NCI-H82 (cell line): ENCODE measurements around the gene HOMER3.
A peak's percentile ranks its signal among the peaks of the same experiment; 100 is the strongest.

Source experiments
- DNase-seq: peaks from one replicate; lab custom pipeline; 2025; lab: John Stamatoyannopoulos, UW

Gene HOMER3

DNA sequence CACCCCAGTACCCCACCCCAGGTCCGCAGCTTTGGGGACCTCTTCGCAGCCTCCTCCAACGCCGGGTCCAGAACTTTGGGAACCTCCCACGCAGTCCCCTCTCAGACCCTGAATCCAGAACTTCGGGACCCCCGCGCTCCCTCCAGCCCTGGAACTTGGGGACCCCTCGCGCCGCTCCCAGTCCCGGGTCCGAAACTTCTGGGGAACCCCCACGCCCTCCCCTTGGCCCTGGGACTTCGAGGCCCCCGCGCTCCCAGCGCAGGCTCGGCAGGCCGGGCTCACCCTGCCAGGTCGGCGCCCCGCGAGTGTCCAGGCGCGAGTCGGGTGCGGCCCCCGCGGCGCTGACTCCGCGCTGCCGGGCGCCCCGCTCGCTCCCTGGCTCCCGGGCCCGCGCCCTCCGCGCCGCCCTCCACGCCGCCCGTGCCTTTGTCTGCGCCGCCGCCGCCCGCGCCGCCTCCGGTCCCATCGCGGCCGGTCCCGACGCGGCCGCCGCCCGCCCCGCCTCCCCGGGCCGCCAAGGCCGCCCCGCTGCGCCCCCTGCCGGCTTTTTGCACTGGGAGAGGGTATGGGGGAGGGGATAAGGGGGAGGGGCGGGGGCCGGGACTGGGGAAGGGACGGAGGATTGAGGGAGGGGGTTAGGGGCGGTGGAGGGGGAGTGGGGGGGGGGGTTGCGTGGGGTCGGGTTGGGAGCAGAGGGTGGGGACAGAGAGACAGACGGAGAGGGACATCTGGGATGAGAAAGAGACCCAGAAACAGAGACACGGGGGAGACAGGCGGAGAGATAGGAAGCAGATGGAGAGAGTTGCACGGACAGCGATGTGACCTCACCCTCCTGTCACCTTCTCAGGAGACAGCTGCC is at the start of gene HOMER3:
TSS of gene HOMER3 (minus strand) at position 449 of the 859 bp plus-strand sequence. CDS start 2,235 bp downstream, outside the sequence.
- DNase-seq = peak; percentile 92

DNA sequence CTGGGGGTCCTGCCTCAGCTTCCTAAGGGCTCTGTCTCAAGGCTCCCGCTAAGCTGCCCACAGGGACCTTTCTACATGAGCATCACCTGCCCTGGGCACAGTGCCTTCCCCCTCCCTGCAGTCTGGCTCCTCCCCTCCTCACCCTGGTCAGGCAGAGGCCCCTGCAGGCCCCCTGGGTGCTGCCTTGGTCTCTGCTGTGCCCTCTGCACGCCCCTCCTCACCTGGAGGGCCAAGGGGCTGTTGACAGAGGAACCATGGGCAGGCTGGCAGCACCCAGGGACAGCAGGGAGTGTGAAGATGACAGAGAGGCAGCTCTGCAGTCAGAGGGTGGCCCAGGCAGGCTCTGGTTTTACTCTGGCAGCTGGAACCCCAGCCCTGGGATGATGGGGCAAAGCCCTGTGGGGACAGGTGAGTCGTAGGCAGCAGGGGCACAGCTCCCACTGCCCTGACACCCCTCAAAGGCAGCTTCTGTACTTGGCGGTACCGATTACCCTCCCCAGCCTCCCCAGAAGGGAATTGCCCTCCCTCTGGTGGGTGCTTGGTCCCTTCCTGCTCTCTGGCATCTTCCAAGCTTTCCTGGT is 49.2 kb upstream of the HOMER3 start:
- DNase-seq = no peak

GRCh38 chr19:18989316-18989715 is 48.3 kb upstream of the HOMER3 start:
- no peak for DNase-seq

GRCh38 chr19:18987456-18987855 is 46.4 kb upstream of the HOMER3 start:
- peak; percentile 98 for DNase-seq

DNA sequence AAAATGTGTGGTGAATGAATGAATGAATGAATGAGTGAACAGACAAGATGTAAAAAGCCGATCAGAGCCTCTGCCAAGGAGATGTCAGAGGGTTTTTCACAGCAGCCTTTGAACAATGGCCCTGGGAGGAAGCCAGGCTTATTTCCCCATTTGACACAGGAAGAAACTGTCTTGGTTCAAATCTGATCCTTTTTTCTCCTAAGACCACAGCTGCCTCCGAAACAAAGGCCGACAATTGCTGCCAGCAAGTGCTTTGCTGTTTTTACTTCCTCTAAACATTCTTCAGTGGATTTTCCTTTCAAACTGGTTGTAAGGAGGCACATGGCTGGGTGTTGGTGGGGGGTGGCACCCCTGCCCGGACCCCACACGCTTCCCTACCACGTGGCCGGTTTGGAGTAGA is 44.2 kb upstream of the HOMER3 start:
- DNase-seq = no peak

DNA sequence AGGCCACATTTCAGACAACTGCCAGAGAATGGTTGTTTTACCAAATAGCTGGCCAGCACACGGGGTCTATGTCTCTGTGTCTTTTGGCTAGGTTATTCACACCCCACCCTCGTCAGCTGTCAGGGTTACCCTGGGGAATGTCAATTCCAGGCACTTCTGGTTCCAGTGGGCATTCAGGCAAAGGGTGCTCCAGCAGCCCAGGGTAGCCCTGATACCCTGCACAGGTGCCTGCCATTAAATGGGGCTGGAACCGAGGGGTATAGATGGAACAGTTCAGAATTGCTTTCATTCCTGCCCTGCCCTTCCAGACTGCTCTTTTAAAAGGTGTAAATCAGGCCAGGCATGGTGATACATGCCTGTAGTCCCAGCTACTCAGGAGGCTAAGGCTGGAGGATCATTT is 43.2 kb upstream of the HOMER3 start:
- no peak for DNase-seq

DNA sequence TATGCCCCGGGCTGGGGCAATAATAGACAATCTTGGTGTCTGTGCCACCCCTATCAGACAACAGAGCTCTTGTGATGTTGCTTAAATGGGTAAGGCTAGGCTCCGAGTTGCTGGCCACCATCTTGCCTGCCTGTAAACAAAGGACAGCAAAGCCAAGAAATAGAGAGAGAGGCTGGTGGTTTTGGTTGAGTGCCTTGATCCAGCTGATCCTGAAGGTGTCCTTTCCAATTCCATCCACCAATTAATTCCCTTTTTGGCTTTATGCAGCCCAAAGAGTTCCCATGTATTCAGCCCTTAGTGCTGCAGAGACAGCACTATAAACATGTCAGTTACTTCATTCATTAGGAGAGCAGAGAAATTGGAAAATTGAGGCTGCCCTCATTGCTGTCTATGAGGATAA is 41.7 kb upstream of the HOMER3 start:
- DNase-seq = no peak

DNA sequence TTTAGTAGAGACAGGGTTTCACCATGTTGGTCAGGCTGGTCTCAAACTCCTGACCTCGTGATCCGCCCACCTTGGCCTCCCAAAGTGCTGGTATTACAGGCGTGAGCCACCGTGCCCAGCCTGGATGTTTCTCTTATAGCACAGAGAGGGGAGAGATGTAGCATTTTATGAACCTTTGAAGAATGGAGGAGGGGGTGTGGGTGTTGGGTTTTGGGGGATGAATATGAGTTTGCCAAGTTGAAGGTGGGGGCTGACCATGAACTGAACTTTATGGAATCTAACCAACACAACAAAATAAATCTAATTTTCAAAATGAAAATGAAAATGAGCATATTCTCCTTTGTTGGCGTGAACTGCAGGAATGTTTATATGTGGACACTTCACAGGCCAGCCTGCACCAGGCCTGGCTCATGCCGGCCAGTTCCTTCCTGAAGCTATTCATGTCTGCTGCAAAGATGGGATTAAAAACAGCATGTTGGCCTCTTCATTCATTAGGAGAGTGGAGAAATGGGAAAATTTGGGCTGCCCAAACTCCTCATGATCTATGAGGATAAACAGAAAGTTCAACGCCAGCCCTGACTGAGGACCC is 39.5 kb upstream of the HOMER3 start:
- no peak for DNase-seq

- no peak for DNase-seq
These were observed 37.6 kb upstream of the HOMER3 start for GRCh38 chr19:18978616-18979015.

DNA sequence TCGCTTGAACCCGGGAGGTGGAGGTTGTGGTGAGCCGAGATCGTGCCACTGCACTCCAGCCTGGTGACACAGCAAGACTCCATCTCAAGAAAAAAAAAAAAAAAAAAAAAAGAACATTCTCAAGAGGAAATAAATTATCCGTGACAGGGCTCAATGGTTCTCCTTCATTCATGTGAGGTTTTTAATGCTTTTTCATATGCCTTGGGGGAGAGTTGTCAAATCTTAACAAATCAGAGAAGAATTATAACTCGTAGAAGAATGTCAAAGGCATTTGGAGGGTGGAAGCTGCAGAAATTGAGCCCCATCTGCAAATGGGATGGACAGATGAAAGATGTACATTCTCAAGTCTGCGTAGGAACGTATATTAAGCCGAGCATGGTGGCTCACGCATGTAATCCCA is 34.9 kb upstream of the HOMER3 start:
- DNase-seq = no peak

GRCh38 chr19:18975011-18975410 is 34.0 kb upstream of the HOMER3 start:
- no peak for DNase-seq

GRCh38 chr19:18972851-18973250 is 31.8 kb upstream of the HOMER3 start:
- DNase-seq = no peak

DNA sequence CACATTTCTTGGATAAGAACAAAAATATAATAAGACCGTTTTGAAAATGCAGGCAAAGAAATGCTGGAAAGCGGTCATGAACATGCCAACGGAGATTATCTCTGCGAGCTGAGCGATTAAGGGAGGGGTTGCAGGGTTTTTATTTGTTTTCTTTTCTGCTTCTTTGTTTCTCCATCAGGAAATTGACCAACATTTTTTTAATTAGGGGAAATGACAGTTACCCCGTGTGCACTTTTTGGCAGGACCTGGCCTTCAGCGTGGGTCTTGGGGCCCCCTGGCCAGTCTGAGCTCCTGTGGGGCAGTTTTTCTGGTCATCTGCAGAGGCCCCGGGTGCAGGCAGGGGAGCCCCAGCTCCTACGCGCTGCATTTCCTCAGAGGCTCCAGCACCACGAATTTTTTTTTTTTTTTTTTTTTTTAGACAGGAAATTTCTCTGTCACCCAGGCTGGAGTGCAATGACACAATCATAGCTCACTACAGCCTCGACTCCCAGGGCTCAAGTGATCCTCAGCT is 31.3 kb upstream of the HOMER3 start:
- DNase-seq = no peak

DNA sequence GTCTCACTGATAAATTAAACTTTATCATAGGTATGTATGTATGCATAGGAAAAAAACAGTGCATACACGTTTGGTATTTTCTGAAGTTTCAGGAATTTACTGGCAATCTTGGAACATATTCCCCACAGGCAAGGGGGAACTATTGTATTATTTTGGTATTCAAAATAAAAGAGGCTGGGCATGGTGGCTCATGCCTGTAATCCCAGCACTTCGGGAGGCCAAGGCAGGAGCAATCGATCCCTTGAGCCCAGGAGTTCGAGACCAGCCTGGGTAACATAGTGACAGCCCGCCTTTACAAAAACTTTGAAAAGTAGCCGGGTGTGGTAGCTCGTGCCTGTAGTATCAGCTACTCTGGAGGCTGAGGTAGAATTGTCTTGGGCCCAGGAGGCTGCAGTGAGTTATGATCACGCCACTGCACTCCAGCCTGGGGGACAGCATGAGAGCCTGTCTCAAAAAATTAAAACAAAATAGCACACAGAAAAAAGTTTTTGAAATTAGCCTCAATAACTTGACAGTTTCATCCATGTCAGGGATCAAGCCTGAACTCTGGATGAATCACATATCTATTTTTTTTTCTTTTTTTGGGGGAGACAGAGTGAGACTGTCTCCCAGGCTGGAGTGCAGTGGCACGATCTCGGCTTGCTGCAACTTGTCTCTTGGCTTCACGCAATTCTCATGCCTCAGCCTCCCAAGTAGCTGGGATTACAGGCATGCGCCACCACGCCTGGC is 29.1 kb upstream of the HOMER3 start:
- no peak for DNase-seq

DNA sequence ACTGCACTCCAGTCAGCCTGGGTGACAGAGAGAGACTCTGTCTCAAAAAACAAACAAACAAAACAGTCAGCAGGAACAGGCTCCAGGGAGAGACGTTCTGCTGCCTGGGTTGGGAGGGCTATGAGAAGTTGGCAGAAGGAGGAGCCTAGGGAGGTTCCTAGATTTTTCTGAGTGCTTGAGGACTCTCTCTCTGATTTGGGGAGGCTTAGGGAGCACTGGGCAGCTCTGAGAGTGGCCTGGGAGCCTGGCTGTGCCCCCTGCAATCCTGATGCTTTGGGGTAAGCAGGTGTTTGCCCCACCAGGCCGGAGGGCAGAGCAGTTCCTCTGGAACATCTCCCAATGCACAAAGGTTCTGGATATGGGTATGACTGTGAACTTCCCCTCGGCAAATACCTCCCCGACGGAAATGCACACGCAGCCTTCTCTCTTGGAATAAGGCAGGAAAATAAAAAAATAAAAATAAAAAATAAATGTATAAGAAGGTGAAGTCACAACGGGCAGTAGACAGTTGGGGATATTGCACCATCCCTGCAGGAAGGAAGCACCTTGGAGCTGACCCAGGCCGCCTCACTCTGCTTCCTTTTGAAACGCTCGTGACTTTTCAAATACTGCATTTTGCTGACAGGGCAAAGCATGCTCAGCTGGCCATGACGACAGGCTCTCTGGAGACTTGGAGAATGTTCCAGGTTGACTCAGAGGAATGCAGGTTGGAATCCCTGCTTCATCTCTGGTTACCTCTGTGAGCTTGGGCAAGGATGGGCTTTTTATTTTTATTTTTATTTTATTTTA is 26.5 kb upstream of the HOMER3 start:
- DNase-seq = no peak

- DNase-seq = peak; percentile 45
These were observed 25.3 kb upstream of the HOMER3 start for GRCh38 chr19:18966307-18966706.

- no peak for DNase-seq
These were observed 23.1 kb upstream of the HOMER3 start for GRCh38 chr19:18964121-18964520.

DNA sequence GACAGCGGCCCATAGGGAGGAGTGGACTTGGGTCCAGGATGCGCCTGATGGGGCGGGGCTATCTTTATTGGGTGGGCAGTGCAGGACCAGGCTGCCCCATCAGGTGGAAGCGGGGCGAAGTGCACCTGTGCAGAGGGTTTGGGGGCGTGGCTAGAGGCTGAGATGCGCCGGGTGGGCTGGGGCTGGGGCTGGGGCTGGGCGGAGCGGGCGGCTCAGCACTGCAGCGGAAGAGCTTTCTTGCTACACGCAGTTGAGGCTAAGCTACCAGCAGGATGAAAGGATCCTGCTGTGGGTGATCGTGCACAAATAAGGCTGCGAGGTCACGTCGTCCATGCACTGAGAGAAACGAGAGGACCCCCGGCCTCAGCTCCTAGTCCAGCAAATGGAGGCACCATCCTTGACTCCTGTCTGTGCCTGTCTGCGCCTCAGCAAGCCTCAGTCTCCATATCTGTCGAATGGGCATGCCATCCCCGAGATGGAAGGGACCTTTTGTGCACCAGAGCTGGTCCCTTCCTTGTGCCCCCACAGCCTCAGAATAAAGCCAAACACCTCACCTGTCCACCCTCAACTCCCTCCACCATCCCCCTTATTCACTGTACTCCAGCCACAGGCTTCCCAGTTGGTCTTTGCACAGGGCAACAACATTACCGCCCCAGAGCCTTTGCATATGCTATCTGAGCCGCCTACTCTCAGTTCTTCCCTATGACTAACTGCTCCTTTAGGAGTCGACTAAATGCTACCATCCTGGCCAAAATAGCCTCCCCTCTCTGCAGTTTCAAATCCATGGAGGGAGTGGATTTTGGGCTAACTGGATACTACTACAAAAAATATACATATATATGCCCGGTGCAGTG is 21.0 kb upstream of the HOMER3 start:
- DNase-seq = peak; percentile 61

DNA sequence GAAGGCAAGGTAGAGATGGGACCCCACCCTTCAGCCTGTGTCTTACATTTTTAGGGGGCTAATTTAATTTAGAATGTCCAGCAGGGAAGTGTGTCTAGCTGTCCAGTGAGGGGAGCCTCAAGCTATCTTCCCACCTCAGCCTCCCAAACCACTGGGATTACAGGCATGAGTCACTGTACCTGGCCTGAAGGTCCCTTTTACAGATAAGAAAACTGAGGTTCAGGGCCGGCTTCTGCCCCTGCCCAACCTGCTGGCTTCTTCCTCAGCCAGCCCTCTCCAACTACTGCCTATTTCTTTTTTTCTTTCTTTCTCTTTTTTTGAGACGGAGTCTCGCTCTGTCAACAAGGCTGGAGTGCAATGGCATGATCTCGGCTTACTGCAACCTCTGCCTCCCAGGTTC is 19.4 kb upstream of the HOMER3 start:
- DNase-seq = no peak

DNA sequence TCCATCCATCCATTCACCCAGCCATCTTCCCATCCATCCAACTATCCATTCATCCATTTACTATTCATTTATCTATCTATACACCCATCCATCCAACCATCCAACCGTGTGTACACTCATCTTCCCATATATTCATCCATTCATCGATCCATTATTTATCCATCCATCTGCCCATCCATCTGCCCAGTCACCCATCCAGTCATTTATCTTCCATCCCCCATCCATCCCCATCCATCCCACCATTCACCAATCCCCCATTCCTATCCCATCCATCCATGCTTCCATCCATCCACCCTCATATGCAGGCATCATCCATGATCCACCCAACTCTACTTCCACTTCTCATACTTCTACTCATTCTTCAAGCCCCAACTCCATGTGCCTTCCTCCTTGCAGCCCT is 14.0 kb upstream of the HOMER3 start:
- DNase-seq = no peak

GRCh38 chr19:18954094-18954493 is 13.1 kb upstream of the HOMER3 start:
- no peak for DNase-seq
